Stimulated activated CD4-positive, alpha-beta T cell treated with anti-CD3 and anti-CD28 coated beads, Interleukin-2, amount 100 ng/mL, for 48 hours (primary cell): ENCODE data around the gene IQGAP2.

Experiments used
- DNase-seq, 2 donors: peaks; one replicate each; pipeline ENCODE4 v3.0.0-alpha.2; 2020

The IQGAP2 gene

GRCh38 chr5:76479973-76480667, 77.0 kb downstream of the IQGAP2 start:
- no peak for DNase-seq

GRCh38 chr5:76482984-76483383, 79.9 kb downstream of the IQGAP2 start:
- DNase-seq, result no peak

GRCh38 chr5:76483433-76483832, 80.3 kb downstream of the IQGAP2 start:
- DNase-seq, result no peak

GRCh38 chr5:76483881-76484280, 80.8 kb downstream of the IQGAP2 start:
- no peak for DNase-seq

GRCh38 chr5:76485511-76485910, 82.4 kb downstream of the IQGAP2 start:
- no peak for DNase-seq

- no peak for DNase-seq
Observed at GRCh38 chr5:76487386-76487785, 84.3 kb downstream of the IQGAP2 start.

- no peak for DNase-seq
Observed at GRCh38 chr5:76487821-76488220, 84.7 kb downstream of the IQGAP2 start.

GRCh38 chr5:76488969-76489368, 85.9 kb downstream of the IQGAP2 start:
- no peak for DNase-seq

- no peak for DNase-seq
Observed at GRCh38 chr5:76489877-76490688, 87.0 kb downstream of the IQGAP2 start.

- DNase-seq, result no peak
Observed at GRCh38 chr5:76490960-76491359, 87.9 kb downstream of the IQGAP2 start.

GRCh38 chr5:76492819-76493189, 89.7 kb downstream of the IQGAP2 start:
- DNase-seq, result no peak

- DNase-seq, result no peak
Observed at GRCh38 chr5:76493190-76493837, 90.2 kb downstream of the IQGAP2 start.

- DNase-seq, result no peak
Observed at GRCh38 chr5:76494201-76494600, 91.1 kb downstream of the IQGAP2 start.

GRCh38 chr5:76495870-76496269, 92.8 kb downstream of the IQGAP2 start:
- DNase-seq, result no peak

- no peak for DNase-seq
Observed at GRCh38 chr5:76497065-76497460, 94.0 kb downstream of the IQGAP2 start.

GRCh38 chr5:76497986-76498717, 95.1 kb downstream of the IQGAP2 start:
- DNase-seq, result no peak

GRCh38 chr5:76499507-76500161, 96.5 kb downstream of the IQGAP2 start:
- DNase-seq, result no peak

- DNase-seq, result no peak
Observed at GRCh38 chr5:76500633-76501393, 97.7 kb downstream of the IQGAP2 start.

GRCh38 chr5:76503929-76504328, 100.8 kb downstream of the IQGAP2 start:
- no peak for DNase-seq

- no peak for DNase-seq
Observed at GRCh38 chr5:76504901-76505564, 101.9 kb downstream of the IQGAP2 start.

- DNase-seq, result no peak
Observed at GRCh38 chr5:76513476-76513875, 110.4 kb downstream of the IQGAP2 start.
